ENCODE measurements around the gene ANKZF1.
A peak's percentile ranks its signal among the peaks of the same experiment; 100 is the strongest.

The ANKZF1 gene

GRCh38 chr2:219207884-219208740 is 21.5 kb upstream of the ANKZF1 start:
- no peak for DNase-seq

DNA sequence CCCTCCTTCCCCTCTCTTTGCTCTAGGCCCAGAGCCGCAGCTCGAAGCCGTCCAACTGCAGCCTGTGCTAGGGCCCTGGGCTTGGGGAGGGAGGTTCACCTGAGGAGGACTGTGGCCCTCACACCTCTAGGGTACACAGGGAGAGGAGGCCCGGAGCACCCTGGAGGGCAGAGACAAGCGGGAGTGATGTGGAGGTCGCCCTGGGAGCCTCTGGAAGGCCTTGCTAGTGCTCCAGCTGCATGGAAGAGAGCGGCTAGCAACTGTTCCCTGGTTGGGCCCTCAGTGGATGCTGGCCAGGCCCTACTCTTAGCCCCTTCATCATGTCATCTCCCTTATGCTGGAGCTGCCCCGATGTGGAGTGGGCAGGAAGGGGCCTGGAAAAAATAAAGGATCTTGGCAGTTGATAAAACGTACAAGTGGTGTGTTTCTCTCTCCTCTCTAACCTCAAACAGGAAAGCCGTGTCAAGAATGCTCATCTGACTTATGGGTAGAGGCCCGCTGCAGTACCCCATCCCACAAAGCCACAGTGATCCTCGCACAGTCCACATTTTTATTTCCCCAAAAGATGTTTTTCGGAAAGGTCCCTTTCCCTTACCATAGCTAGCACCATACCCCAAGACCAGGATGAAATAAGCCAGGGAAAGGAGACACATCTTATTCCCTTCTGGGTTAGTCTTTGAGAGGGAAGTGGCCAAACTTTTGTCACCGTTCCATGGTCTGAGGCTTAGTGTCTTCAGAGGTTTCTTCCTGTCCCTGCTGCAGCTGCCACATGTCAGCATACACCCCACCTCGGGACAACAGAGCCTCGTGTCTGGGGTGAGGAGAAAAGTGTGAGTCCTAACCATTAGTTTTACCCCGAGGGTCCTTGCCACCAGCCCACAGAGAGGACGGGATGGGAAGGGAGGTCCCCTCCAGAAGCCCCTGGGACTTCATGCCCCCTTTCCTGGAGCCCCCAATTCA is 20.1 kb upstream of the ANKZF1 start:
- no peak for DNase-seq

- no peak for DNase-seq
Measured at GRCh38 chr2:219210196-219210885, 19.3 kb upstream of the ANKZF1 start.

DNA sequence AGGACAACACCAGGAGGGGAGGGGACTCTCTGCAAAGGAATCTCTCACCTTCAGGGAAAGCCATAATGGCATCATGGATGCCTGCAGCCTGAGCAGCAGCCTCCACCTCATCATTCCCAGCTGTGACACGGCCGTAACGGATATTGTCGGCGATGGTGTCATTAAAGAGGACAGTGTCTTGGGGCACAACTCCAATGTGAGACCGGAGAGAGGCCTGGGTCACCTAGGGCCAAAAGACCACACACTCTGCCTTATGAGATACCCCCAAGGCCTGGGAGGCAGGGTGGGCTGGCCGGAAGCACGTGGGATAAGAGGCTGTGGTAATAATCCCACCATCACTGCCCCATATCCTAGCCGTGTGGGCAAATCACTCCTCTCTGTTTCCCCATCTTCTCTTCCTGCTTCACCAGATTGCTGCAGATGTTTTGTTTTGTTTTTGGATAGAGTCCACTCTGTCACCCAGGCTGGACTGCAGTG is 18.7 kb upstream of the ANKZF1 start:
- no peak for DNase-seq

DNA sequence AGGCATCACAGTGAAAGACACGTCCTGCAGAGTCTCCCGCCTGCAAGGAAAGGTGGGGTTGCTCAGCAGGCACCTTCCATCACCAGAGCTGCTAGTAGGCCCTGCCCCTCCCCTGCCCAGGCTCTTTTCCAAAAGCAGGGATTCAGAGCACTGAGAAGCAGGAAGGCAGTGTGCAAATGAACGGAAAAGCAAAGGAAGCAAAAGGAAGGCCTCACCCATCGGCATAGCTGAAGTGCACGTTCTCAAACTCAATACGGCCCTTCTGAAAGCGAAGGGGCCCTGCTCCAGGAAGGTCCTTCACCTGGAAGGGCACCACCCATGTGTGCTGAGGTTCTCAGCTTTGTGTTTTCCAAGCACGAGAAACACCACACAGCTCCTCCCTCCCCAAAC is 16.6 kb upstream of the ANKZF1 start:
- DNase-seq: no peak

DNA sequence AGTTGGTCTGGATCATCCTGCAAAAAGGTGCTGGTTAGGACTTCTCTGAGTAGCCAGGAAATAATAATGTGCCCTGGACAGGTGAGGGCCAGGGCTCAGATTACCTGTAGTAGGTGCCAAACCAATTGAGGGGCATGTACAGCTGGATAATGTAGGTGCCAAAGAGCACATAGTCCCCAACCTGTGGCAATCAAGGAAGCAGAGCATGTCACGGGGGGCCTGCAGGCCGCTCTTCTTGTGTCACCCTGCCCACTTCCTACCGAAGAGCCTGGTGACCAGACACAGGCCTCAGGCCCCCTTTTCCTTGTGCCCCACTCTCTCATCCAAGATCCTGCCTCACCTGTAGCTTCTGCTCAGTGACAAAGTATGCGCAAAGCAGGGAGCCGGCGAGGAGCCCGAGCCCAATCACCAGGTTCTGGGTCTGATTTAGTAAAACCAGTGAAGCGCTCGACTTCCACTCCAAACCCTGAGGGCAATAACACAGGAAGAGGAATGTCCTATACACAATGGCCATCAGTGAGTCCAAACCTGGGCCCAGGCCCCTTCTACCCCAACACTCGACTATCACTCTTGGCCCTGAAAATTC is 16.0 kb upstream of the ANKZF1 start:
- DNase-seq: no peak

- DNase-seq: no peak
Measured at GRCh38 chr2:219214141-219214540, 15.5 kb upstream of the ANKZF1 start.

- DNase-seq: no peak
Measured at GRCh38 chr2:219214786-219215185, 14.8 kb upstream of the ANKZF1 start.

- DNase-seq: no peak
Measured at GRCh38 chr2:219215871-219216534, 13.6 kb upstream of the ANKZF1 start.

DNA sequence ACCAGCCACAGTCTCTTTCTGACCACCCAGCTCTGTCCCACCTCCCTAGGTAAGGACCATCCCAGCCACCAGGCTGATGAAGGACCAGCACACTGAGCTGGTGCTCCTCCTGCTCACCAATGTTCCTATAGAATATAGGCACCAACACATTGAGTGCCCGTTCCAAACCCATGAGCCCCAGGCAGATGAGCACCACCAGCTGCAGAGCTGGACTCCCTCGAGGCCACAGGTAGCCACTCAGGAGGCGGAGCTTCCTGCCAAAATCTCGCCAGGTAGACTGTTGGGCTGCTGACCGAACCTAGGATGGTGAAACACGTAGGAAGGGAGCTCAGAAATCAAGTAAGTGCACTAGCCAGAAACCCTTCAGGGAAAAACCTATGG is 13.1 kb upstream of the ANKZF1 start:
- no peak for DNase-seq

DNA sequence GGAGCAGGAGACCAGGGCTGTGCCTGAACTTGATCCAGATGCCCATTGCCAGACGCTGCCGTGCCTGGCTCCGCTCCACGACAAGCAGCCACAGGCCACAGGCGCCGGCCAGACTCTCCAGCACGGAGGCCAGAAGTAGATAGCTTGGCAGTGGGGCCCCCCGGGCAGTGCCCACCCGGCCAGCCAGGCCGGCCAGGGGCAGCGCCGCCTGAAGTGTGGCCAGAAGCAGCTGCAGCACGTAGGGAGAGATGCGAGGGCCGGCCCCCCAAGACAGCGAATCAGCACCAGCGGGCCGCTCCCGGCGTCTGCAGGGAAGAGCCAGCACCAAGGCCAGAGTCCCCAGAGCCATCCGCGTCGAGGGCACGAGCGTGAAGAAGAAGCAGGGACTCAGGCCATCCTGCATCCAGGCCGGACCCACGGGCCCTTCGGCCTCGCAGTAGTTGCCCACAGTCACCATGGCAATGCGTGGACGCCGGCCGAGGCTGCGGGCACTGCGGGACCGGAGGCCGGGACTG is 11.3 kb upstream of the ANKZF1 start:
- DNase-seq: peak; percentile 18

DNA sequence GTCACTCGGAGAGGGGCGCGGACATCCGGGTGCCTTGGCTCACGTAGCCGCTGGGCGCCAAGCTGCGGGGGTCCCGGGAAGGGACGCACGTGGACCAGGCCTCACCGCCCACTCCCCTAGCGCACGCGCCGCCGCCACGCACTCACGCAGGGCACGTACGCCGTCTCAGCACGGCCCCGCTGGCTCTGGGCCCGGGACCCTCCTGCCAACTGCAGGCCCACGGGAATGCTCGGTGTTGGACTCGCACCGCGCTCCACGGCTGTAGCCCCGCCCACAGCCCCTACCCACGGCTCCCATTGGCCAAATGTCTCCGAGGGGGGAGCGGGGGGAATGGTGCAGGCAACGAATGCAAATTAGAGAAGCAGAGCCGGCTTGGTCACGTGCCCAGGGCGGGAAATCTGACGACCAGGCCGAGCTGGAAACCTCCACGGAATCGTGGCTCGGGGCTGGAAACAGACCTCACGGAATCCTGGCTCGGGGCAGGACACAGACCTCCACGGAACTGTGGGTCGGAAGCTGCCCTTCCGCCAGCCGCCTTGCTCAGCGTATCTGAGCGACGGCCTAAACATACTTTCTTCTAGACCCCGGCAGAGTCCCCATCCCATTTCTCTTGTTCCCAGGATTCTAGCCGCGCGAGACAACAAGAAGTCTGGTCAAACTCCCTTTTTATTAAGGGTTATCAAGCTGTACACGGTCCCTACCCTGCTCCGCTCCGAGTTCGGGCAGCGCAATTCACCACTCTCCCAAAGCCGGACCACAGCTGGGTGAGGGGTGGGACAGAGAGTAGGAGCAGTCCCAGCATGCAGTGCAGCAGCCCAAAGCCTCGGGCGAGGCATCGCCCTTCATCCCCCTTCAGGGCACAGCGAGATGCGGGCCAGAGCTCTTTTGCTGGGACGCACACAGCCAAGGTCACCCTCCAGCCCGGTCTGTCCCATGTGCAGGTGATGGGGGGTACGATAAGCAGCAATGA is 10.6 kb upstream of the ANKZF1 start, which contains the start of gene ABCB6:
Gene ABCB6 (minus strand): TSS at position 227 of the 970 bp plus-strand sequence. CDS start 285 bp downstream, outside the sequence.
- peak; percentile 83 for DNase-seq

DNA sequence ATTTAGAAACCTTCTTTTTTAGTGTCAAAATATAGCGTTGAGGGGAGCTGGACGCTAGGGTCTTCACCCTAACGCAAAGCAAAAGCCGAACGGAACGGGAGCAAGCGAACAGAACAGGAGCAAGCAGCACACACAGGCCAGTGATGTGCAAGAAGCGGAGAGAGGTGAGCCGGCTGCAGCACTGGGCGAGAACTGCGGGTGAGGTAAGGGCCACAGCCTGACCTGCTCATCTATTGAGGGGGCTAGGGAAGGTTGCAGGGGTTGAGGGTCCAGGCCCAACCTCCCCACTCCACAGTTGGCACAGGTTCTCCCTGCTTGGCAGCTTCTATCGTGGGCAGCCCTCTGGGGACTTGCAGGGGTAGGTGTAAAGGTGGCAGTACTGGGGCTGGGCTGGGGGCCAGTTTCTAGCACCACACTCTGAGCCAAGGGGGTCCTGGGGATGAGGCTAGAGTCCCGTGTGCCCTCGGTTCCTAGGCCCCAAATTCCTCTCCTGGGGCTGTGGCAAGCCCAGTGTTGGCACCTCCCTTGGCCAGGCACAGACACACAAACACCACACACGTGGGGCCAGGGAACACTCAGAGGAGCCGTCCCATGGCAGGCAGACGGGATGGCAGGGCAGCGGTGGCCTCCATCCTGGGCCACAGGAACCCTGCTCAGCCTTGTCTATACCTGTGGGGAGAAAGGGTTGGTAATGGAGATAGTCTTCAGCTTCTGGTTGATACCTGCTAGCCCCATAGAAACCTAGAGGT is 9.6 kb upstream of the ANKZF1 start:
- DNase-seq: no peak

DNA sequence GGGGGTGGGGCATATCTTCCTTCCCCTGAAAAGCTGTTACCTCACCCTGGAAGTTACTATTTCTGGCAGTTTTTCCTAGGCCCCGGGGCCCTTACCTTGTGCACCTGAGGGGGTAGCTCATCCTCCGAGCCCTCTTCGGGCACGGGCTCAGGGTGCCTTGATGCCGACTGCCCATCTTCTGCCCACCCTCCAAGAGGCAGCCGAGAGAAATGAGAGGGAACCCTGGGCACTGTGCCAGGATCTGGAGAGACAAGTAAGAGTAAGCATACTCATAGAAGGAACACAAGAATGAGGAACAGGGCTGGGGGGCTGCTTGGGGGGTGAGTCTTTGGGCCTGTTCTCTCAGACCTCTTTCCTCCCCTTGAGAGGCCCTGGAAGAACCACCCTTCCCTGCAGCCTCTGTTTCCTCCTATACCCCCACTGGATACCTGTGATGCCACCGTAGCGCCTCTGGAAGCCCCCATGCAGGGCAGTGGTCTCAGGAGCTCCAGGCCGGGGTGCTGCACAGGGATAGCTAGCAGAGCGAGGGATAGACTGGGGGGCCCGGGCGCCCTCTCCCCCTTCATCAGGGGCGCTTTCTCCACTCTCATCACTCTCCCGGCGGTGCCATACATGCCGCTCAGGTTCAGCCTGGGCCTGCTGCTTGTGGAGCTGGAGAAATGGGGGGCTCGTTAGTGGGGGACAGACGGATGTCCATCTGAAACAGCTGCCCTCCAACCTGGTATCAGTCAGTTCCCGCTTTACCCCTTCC is 8.8 kb upstream of the ANKZF1 start:
- no peak for DNase-seq

DNA sequence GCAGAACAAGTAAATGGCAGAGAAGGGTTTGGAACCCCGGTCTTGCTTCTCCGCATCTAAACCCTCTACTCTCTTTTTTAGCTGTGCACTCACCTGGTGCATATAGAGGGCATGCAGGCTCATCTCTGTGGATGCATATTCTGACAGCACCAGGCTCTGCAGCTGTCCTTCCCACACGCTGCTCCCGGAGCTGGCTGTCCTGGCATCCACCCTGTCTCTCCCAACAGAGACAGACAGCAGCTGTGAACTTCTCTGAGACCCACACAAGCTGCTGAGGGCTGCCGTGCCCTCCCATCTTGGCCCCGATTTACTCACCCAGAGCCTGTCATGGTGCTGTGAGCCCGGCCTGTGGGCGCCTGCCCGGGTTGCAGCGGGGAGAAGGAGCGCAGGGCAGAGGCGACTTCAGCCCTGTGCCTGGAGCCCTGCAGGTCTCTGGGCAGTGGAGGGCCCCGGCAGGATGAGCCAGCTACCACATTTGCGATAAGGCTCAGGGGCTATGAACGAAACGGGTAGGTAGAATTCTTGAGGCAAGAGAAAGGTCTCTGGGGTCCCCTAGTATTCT is 7.6 kb upstream of the ANKZF1 start:
- no peak for DNase-seq

- no peak for DNase-seq
Measured at GRCh38 chr2:219223831-219224610, 5.6 kb upstream of the ANKZF1 start.

DNA sequence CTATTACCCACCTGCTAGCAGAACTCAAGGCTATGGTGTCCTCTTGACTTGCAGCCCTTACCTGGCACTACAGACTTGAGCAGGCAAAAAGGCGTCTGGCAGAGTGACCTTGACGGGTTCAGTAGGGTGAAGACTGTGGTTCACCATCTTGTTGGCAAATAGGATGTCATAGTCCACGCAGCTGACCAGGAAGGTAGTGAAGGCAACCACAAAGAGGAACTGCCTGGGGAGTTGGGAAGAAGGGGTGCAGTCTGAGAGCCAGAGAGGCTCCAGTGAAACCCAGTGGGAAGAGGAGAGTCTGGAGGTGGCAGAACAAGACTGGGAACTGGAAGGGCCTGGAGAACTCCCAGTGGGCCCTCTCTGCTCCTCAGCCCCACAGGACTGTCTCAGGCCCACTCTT is 4.3 kb upstream of the ANKZF1 start:
- DNase-seq: no peak
